WTC11 (cell line): ENCODE measurements around the gene MNT. TPM values are rescaled to one million over a fixed set of nuclear protein-coding genes. Genes with fewer than 3 reads are reported as not detected.

Source experiments
- ATAC-seq: fragments of 200-7000 bp; cut with Tn5 transposase; 2 replicates; pipeline ENCODE4 v1.10.0; 2021; ENCODE audit warnings: mild to moderate bottlenecking, moderate library complexity
- CTCF ChIA-PET: fragments of 300-600 bp; sonication (Branson Sonifier 250); formaldehyde crosslinking; loops from one replicate; lab custom pipeline; 2021; ENCODE audit warnings: antibody characterized with exemption; lab: Charles Lee
- POLR2A ChIA-PET: fragments of 350-600 bp; sonication (Branson Sonifier 250); formaldehyde crosslinking; loops from one replicate; lab custom pipeline; 2021; ENCODE audit warnings: antibody characterized with exemption; lab: Charles Lee
- DNase-seq: peaks from one replicate; pipeline ENCODE4 v3.0.0; 2021; ENCODE audit warnings: low spot score
- H3K27ac Mint-ChIP-seq: 2 replicates; pipeline ENCODE4 v1.8.0; 2021; ENCODE audit warnings: mixed read lengths
- H3K27me3 Mint-ChIP-seq: 2 replicates; pipeline ENCODE4 v1.8.0; 2021; ENCODE audit warnings: low read depth, mild to moderate bottlenecking, moderate library complexity, mixed read lengths
- H3K36me3 Mint-ChIP-seq: 2 replicates; pipeline ENCODE4 v1.8.0; 2021; ENCODE audit warnings: mixed read lengths
- H3K4me1 Mint-ChIP-seq: 2 replicates; pipeline ENCODE4 v1.8.0; 2022; ENCODE audit warnings: mixed read lengths
- H3K4me3 Mint-ChIP-seq: 2 replicates; pipeline ENCODE4 v1.8.0; 2021; ENCODE audit warnings: mild to moderate bottlenecking, moderate library complexity, mixed read lengths
- H3K9me3 Mint-ChIP-seq: 2 replicates; pipeline ENCODE4 v1.8.0; 2021; ENCODE audit warnings: mixed read lengths
- ATF1 ChIP-seq: sonication (generic); formaldehyde crosslinking; IDR thresholded peaks from 2 replicates; pipeline ENCODE4 v1.8.1; 2023; ENCODE audit warnings: mild to moderate bottlenecking, moderate library complexity, missing genetic modification reagents
- ESRRA ChIP-seq: sonication (generic); formaldehyde crosslinking; IDR thresholded peaks from 2 replicates; pipeline ENCODE4 v1.8.1; 2022; ENCODE audit warnings: mild to moderate bottlenecking, missing genetic modification reagents, borderline replicate concordance
- NFE2L1 ChIP-seq: sonication (generic); formaldehyde crosslinking; IDR thresholded peaks from 2 replicates; pipeline ENCODE4 v1.8.1; 2023; ENCODE audit warnings: missing genetic modification reagents
- PRRX2 ChIP-seq: fragments of 250-450 bp; sonication (Bioruptor Pico); IDR thresholded peaks from 2 replicates; pipeline ENCODE4 v1.8.0; 2021; ENCODE audit warnings: mild to moderate bottlenecking
- RELA ChIP-seq: sonication (generic); formaldehyde crosslinking; IDR thresholded peaks from 2 replicates; pipeline ENCODE4 v1.8.1; 2022; ENCODE audit warnings: missing genetic modification reagents, mild to moderate bottlenecking, borderline replicate concordance
- SP1 ChIP-seq: sonication (generic); formaldehyde crosslinking; conservative IDR thresholded peaks from 2 replicates; pipeline ENCODE4 v1.8.1; 2022; ENCODE audit warnings: missing genetic modification reagents
- ZNF263 ChIP-seq: sonication (generic); formaldehyde crosslinking; IDR thresholded peaks from 2 replicates; pipeline ENCODE4 v1.8.1; 2022; ENCODE audit warnings: low read depth, mild to moderate bottlenecking, moderate library complexity, missing genetic modification reagents
- total RNA-seq: library from RNA; stranded (reverse); gene quantifications from 3 replicates; pipeline ENCODE4 v1.2.3, GENCODE V29; 2021
- TF ChIP-seq, protein P1 (sequence below): sonication (generic); formaldehyde crosslinking; IDR thresholded peaks from 2 replicates; pipeline ENCODE4 v1.8.0; 2022; ENCODE audit warnings: missing genetic modification reagents
- TF ChIP-seq, protein P2 (sequence below): fragments of 200-600 bp; IDR thresholded peaks from 2 replicates; pipeline ENCODE4 v1.8.0; 2022; ENCODE audit warnings: antibody characterized with exemption
- TF ChIP-seq, protein P3 (sequence below): sonication (generic); formaldehyde crosslinking; IDR thresholded peaks from 2 replicates; pipeline ENCODE4 v1.8.1; 2022; ENCODE audit warnings: missing genetic modification reagents, borderline replicate concordance
- TF ChIP-seq, protein P4 (sequence below): sonication (generic); formaldehyde crosslinking; IDR thresholded peaks from 2 replicates; pipeline ENCODE4 v1.8.0; 2023; ENCODE audit warnings: mild to moderate bottlenecking, missing genetic modification reagents
- TF ChIP-seq, protein P5 (sequence below): sonication (generic); formaldehyde crosslinking; IDR thresholded peaks from 2 replicates; pipeline ENCODE4 v1.8.1; 2023; ENCODE audit warnings: mild to moderate bottlenecking, moderate library complexity, missing genetic modification reagents
- TF ChIP-seq, protein P6 (sequence below): sonication (generic); formaldehyde crosslinking; IDR thresholded peaks from 2 replicates; pipeline ENCODE4 v1.8.0; 2023; ENCODE audit warnings: missing genetic modification reagents
- TF ChIP-seq, protein P7 (sequence below): fragments of 250-450 bp; sonication (Bioruptor Pico); IDR thresholded peaks from 2 replicates; pipeline ENCODE4 v2.1.2; 2022; ENCODE audit warnings: mild to moderate bottlenecking, moderate library complexity
- TF ChIP-seq, protein P8 (sequence below): sonication (generic); formaldehyde crosslinking; IDR thresholded peaks from 2 replicates; pipeline ENCODE4 v1.8.0; 2022; ENCODE audit warnings: mild to moderate bottlenecking, missing genetic modification reagents

Gene MNT
- total RNA-seq, 1 experiment from 2014 or later, result 21.6 TPM

DNA sequence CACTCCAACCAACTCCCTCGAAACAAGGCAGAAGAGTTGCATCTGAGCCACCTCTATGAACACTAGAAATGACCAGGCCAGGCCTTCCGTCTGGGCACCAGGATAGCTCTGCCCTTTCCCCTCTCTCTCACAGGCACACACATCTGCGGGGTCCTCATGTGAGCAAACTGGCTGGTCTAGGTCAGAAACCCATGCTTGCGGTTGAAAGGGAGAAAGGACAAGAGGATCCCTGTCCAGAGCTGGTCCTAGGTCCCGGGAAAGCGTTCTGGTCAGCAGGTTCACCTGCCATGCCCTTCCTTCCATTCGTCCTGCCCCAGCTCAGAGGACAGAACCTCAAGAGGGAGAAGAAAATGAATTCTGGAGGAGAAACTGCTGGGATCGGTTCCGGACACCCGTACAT lies 2.7 kb downstream of the MNT start (continued):
- TF ChIP-seq RELA, result no peak

DNA sequence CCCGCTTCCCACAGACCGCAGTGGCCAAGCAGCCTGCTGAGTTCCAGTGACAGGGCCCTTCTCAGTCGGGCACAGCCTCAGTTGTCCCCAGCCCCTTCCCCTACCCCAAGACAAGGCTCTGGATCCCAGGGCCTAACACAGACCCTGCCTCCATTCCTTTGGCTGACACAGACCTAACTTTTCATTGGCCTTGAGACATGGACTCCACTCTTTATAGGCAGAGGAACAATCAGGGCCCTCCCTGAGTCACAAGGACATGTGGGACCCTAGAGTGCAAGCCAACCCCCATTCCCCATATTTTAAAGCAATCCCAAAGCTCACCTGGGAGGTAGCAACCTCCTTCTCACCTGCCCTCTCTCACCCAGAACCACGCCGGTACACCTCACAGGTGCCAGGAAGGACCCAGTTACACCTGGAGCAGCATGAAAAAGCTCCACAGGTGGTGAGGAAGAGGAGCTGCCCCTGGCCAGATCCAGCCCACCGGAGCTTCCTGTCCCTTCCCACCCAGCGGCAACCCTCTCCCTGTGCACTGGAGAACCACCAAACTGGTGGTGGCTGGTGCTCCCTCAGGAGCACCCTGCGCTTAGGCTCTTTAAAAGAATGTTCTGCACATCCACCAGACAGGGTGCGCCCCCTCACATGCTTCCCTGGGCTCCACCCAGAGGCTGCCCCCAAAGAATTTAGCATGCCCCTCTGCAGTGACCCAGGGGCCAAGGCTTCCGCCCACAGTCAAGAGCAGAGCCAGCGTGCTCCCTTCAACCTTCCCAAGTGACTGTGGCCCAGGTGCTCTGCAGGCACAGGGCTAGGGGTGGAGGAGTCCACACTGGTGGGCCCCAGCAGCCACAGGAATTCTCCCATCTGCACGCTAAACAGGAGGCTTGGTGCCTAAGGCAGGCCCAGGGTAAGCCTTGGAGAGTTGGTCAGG lies 3.4 kb downstream of the MNT start:
- POLR2A ChIA-PET, result interaction anchor here (2.8 kb wide), 1 partner anchor 15 kb away, joined by 12 read pairs; no protein-coding TSS in a partner anchor
- no peak for DNase-seq

DNA sequence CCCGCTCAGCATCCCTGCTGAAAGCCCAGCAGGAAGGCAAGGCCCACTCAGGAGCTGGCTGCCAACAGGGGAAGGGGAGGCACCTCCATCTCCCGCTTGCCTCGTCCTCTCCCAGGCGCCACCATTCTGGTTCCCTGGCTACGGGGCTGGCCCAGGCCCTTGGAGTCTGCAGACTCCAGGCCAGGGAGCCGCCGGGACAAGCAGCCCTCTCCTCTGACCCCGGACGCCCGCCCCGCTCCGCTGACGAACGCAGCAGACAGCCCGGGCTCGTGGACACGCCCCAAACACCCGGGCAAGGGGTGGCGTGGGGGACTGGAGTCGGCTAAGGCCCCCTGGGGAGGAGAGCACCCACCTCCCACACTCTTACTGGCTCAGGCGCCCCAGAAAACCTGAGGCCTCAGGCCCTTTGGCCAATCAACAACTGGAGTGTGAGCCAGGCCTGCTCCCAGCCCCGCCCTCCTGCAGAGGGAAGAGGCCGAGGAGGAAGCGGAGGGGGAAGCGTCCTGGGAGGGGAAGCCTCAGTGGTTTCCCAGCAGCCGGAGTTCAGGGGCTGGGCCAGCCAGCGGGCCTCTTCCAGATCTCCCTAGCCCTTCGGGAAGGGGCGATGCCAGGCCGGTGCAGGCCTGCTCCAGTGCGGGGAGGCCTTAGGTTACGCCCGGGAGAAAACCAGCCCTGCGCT lies 4.2 kb downstream of the MNT start:
- peaks cover 42% of the 10 kb centered on the region for H3K4me1 Mint-ChIP-seq
- H3K4me3 Mint-ChIP-seq, result peak overlapping the region; percentile 95
- no peaks in the 10 kb centered on the region for H3K27me3 Mint-ChIP-seq
- CTCF ChIA-PET, result interaction anchor here (0.6 to 5.7 kb wide), 3 partner anchors 14 to 30 kb away, joined by 3 to 57 read pairs (median 6); no protein-coding TSS in a partner anchor
- ATAC-seq, result peak; percentile 10
- POLR2A ChIA-PET, result no interaction called here
- peak overlapping the region; percentile 99 for H3K27ac Mint-ChIP-seq
- H3K9me3 Mint-ChIP-seq, result no peaks in the 10 kb centered on the region
- peak; percentile 88 for DNase-seq
- H3K36me3 Mint-ChIP-seq, result no peaks in the 10 kb centered on the region
- TF ChIP-seq, protein P1, sequence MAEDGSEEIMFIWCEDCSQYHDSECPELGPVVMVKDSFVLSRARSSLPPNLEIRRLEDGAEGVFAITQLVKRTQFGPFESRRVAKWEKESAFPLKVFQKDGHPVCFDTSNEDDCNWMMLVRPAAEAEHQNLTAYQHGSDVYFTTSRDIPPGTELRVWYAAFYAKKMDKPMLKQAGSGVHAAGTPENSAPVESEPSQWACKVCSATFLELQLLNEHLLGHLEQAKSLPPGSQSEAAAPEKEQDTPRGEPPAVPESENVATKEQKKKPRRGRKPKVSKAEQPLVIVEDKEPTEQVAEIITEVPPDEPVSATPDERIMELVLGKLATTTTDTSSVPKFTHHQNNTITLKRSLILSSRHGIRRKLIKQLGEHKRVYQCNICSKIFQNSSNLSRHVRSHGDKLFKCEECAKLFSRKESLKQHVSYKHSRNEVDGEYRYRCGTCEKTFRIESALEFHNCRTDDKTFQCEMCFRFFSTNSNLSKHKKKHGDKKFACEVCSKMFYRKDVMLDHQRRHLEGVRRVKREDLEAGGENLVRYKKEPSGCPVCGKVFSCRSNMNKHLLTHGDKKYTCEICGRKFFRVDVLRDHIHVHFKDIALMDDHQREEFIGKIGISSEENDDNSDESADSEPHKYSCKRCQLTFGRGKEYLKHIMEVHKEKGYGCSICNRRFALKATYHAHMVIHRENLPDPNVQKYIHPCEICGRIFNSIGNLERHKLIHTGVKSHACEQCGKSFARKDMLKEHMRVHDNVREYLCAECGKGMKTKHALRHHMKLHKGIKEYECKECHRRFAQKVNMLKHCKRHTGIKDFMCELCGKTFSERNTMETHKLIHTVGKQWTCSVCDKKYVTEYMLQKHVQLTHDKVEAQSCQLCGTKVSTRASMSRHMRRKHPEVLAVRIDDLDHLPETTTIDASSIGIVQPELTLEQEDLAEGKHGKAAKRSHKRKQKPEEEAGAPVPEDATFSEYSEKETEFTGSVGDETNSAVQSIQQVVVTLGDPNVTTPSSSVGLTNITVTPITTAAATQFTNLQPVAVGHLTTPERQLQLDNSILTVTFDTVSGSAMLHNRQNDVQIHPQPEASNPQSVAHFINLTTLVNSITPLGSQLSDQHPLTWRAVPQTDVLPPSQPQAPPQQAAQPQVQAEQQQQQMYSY, result peak; percentile 65
- TF ChIP-seq, protein P2, sequence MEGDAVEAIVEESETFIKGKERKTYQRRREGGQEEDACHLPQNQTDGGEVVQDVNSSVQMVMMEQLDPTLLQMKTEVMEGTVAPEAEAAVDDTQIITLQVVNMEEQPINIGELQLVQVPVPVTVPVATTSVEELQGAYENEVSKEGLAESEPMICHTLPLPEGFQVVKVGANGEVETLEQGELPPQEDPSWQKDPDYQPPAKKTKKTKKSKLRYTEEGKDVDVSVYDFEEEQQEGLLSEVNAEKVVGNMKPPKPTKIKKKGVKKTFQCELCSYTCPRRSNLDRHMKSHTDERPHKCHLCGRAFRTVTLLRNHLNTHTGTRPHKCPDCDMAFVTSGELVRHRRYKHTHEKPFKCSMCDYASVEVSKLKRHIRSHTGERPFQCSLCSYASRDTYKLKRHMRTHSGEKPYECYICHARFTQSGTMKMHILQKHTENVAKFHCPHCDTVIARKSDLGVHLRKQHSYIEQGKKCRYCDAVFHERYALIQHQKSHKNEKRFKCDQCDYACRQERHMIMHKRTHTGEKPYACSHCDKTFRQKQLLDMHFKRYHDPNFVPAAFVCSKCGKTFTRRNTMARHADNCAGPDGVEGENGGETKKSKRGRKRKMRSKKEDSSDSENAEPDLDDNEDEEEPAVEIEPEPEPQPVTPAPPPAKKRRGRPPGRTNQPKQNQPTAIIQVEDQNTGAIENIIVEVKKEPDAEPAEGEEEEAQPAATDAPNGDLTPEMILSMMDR, result no peak
- TF ChIP-seq, protein P3, sequence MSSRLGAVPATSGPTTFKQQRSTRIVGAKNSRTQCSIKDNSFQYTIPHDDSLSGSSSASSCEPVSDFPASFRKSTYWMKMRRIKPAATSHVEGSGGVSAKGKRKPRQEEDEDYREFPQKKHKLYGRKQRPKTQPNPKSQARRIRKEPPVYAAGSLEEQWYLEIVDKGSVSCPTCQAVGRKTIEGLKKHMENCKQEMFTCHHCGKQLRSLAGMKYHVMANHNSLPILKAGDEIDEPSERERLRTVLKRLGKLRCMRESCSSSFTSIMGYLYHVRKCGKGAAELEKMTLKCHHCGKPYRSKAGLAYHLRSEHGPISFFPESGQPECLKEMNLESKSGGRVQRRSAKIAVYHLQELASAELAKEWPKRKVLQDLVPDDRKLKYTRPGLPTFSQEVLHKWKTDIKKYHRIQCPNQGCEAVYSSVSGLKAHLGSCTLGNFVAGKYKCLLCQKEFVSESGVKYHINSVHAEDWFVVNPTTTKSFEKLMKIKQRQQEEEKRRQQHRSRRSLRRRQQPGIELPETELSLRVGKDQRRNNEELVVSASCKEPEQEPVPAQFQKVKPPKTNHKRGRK, result no peak
- TF ChIP-seq ATF1 (CRISPR knock-in tag) (no peak), NFE2L1 (CRISPR knock-in tag) (no peak), PRRX2 (CRISPR knock-in tag) (no peak)
- TF ChIP-seq, protein P4, sequence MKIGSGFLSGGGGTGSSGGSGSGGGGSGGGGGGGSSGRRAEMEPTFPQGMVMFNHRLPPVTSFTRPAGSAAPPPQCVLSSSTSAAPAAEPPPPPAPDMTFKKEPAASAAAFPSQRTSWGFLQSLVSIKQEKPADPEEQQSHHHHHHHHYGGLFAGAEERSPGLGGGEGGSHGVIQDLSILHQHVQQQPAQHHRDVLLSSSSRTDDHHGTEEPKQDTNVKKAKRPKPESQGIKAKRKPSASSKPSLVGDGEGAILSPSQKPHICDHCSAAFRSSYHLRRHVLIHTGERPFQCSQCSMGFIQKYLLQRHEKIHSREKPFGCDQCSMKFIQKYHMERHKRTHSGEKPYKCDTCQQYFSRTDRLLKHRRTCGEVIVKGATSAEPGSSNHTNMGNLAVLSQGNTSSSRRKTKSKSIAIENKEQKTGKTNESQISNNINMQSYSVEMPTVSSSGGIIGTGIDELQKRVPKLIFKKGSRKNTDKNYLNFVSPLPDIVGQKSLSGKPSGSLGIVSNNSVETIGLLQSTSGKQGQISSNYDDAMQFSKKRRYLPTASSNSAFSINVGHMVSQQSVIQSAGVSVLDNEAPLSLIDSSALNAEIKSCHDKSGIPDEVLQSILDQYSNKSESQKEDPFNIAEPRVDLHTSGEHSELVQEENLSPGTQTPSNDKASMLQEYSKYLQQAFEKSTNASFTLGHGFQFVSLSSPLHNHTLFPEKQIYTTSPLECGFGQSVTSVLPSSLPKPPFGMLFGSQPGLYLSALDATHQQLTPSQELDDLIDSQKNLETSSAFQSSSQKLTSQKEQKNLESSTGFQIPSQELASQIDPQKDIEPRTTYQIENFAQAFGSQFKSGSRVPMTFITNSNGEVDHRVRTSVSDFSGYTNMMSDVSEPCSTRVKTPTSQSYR (CRISPR knock-in tag), result no peak
- TF ChIP-seq, protein P5, sequence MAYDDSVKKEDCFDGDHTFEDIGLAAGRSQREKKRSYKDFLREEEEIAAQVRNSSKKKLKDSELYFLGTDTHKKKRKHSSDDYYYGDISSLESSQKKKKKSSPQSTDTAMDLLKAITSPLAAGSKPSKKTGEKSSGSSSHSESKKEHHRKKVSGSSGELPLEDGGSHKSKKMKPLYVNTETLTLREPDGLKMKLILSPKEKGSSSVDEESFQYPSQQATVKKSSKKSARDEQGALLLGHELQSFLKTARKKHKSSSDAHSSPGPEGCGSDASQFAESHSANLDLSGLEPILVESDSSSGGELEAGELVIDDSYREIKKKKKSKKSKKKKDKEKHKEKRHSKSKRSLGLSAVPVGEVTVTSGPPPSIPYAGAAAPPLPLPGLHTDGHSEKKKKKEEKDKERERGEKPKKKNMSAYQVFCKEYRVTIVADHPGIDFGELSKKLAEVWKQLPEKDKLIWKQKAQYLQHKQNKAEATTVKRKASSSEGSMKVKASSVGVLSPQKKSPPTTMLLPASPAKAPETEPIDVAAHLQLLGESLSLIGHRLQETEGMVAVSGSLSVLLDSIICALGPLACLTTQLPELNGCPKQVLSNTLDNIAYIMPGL (CRISPR knock-in tag), result no peak
- TF ChIP-seq, protein P6, sequence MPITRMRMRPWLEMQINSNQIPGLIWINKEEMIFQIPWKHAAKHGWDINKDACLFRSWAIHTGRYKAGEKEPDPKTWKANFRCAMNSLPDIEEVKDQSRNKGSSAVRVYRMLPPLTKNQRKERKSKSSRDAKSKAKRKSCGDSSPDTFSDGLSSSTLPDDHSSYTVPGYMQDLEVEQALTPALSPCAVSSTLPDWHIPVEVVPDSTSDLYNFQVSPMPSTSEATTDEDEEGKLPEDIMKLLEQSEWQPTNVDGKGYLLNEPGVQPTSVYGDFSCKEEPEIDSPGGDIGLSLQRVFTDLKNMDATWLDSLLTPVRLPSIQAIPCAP (CRISPR knock-in tag), result no peak
- TF ChIP-seq, protein P7, sequence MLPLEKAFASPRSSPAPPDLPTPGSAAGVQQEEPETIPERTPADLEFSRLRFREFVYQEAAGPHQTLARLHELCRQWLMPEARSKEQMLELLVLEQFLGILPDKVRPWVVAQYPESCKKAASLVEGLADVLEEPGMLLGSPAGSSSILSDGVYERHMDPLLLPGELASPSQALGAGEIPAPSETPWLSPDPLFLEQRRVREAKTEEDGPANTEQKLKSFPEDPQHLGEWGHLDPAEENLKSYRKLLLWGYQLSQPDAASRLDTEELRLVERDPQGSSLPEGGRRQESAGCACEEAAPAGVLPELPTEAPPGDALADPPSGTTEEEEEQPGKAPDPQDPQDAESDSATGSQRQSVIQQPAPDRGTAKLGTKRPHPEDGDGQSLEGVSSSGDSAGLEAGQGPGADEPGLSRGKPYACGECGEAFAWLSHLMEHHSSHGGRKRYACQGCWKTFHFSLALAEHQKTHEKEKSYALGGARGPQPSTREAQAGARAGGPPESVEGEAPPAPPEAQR, result no peak

More for the DNA sequence above, 3.4 kb downstream of the MNT start:
- no peak for ATAC-seq
- Mint-ChIP-seq H3K4me1 (peaks cover 37% of the 10 kb centered on the region), H3K4me3 (peak overlapping the region; percentile 95), H3K27ac (peak overlapping the region; percentile 99), H3K27me3 (no peaks in the 10 kb centered on the region), H3K9me3 (no peaks in the 10 kb centered on the region), H3K36me3 (no peaks in the 10 kb centered on the region)
- CTCF ChIA-PET, result interaction anchor here (0.6 to 5.7 kb wide), 4 partner anchors 15 to 29 kb away, joined by 3 to 57 read pairs (median 4); no protein-coding TSS in a partner anchor
- TF ChIP-seq SP1, result no peak
- TF ChIP-seq, protein P8, sequence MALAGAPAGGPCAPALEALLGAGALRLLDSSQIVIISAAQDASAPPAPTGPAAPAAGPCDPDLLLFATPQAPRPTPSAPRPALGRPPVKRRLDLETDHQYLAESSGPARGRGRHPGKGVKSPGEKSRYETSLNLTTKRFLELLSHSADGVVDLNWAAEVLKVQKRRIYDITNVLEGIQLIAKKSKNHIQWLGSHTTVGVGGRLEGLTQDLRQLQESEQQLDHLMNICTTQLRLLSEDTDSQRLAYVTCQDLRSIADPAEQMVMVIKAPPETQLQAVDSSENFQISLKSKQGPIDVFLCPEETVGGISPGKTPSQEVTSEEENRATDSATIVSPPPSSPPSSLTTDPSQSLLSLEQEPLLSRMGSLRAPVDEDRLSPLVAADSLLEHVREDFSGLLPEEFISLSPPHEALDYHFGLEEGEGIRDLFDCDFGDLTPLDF (CRISPR knock-in tag), result no peak
- no peak for TF ChIP-seq ESRRA (CRISPR knock-in tag)
- TF ChIP-seq ZNF263 (CRISPR knock-in tag), result peak; percentile 68; the same call in 1 of the 2 replicates
